ENCODE results near the gene CTBP2. TPM values are rescaled to one million over a fixed set of nuclear protein-coding genes. Genes with fewer than 3 reads are reported as not detected.

CTBP2 gene
- total RNA-seq, 2 donors from 2014 or later, result 75.3 to 109 TPM

DNA sequence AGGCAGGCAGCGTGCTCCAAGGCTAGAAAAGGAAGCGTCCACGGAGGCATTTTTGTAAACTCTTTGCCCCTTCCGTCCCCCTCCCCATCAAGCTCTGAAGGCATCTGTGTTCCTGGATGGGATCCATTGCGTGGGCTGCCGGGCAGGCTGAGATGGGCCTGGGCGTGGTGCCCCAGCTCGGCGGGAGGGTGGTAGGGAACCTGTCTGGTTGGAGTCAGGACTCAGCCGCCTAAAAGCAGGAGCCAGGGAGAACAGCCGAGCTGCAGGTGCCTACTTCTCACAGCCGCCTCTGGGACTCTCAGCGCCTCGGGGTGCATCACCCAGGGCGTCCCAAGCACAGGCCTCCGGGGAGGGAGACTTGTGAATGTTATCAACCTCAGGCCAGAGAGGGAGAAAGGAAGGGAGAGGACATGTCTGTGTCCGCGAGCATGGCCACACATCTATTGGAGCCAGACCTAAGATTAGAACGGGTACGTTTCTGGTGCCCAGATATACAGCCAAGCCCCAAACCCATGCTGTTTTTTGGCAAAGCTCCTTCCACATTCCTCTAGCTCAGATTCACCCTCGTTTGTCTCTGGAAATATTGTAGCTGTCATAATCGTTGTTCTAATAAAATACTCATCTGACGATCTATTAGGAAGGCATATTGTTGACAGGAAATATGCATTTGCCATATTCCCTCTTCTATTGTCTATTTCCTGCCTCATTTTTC lies 48.6 kb upstream of the CTBP2 start:
- Histone ChIP-seq H3K4me3 (ENCODE audit: low read length) (no peak overlapping the region), H3K9ac (ENCODE audit: extremely low read depth, low read length, poor library complexity, severe bottlenecking) (no peak overlapping the region), H3K27me3 (ENCODE audit: control insufficient read depth, insufficient read depth, low read length, poor library complexity, severe bottlenecking) (peaks cover 30% of the 10 kb centered on the region), H3K4me1 (ENCODE audit: control insufficient read depth, insufficient read depth, low read length) (no peaks in the 10 kb centered on the region), H3K36me3 (ENCODE audit: control insufficient read depth, insufficient read depth, low read length) (no peaks in the 10 kb centered on the region), H3K9me3 (ENCODE audit: control insufficient read depth, low read length) (peaks cover 3% of the 10 kb centered on the region), H3K27ac (ENCODE audit: low read depth, low read length) (no peak overlapping the region)
- H3K27me3 Mint-ChIP-seq (ENCODE audit: insufficient read depth), result peaks cover 78% of the 10 kb centered on the region
- H3K27ac Mint-ChIP-seq, result no peak overlapping the region
- no peaks in the 10 kb centered on the region for H3K36me3 Mint-ChIP-seq (ENCODE audit: low read depth)
- WGBS, 2 experiments (ENCODE audit: insufficient coverage in 1 of 2, insufficient read length in 1 of 2), result 91 to 96% methylated on average over 13 to 23 of the region's 23 CpGs
- H3K4me1 Mint-ChIP-seq, result no peaks in the 10 kb centered on the region
- peaks cover 4% of the 10 kb centered on the region for H3K9me3 Mint-ChIP-seq
- H3K4me3 Mint-ChIP-seq, result no peak overlapping the region
- TF ChIP-seq, protein P1, sequence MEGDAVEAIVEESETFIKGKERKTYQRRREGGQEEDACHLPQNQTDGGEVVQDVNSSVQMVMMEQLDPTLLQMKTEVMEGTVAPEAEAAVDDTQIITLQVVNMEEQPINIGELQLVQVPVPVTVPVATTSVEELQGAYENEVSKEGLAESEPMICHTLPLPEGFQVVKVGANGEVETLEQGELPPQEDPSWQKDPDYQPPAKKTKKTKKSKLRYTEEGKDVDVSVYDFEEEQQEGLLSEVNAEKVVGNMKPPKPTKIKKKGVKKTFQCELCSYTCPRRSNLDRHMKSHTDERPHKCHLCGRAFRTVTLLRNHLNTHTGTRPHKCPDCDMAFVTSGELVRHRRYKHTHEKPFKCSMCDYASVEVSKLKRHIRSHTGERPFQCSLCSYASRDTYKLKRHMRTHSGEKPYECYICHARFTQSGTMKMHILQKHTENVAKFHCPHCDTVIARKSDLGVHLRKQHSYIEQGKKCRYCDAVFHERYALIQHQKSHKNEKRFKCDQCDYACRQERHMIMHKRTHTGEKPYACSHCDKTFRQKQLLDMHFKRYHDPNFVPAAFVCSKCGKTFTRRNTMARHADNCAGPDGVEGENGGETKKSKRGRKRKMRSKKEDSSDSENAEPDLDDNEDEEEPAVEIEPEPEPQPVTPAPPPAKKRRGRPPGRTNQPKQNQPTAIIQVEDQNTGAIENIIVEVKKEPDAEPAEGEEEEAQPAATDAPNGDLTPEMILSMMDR (conservative IDR thresholded peaks at IDR 0.05), result no peak
- DNase-seq, result no peak

DNA sequence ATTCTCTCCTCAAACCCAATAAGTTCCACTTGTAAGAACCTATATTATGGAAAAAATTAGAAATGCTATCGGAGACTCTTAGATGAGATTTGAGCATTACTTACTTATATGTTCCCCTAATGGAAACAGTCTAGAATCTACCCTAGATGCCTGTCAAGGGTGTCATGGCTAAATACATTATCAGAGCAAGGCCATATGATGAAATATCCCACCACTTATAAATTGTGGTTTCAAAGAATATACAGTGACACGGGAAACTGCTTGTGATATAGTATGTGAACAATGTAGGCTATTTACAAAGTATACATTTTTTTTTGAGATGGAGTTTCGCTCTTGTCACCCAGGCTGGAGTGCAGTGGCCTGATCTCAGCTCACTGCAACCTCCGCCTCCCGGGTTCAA lies 46.3 kb upstream of the CTBP2 start:
- Mint-ChIP-seq H3K27ac (no peak overlapping the region), H3K4me3 (no peak overlapping the region), H3K4me1 (no peaks in the 10 kb centered on the region), H3K36me3 (ENCODE audit: low read depth) (no peaks in the 10 kb centered on the region), H3K27me3 (ENCODE audit: insufficient read depth) (peaks cover 59% of the 10 kb centered on the region), H3K9me3 (no peaks in the 10 kb centered on the region)
- H3K9ac ChIP-seq (ENCODE audit: extremely low read depth, low read length, poor library complexity, severe bottlenecking), result no peak overlapping the region
- H3K9me3 ChIP-seq (ENCODE audit: control insufficient read depth, low read length), result peaks cover 3% of the 10 kb centered on the region
- peaks cover 11% of the 10 kb centered on the region for H3K27me3 ChIP-seq (ENCODE audit: control insufficient read depth, insufficient read depth, low read length, poor library complexity, severe bottlenecking)
- no peaks in the 10 kb centered on the region for H3K4me1 ChIP-seq (ENCODE audit: control insufficient read depth, insufficient read depth, low read length)
- TF ChIP-seq, protein P1 (conservative IDR thresholded peaks at IDR 0.05), result no peak
- no peak overlapping the region for H3K4me3 ChIP-seq (ENCODE audit: low read length)
- no peak for DNase-seq
- H3K36me3 ChIP-seq (ENCODE audit: control insufficient read depth, insufficient read depth, low read length), result no peaks in the 10 kb centered on the region
- no peak overlapping the region for H3K27ac ChIP-seq (ENCODE audit: low read depth, low read length)
- 95 to 100% methylated on average over 3 to 5 of the region's 5 CpGs for WGBS, 2 experiments (ENCODE audit: insufficient coverage in 1 of 2, insufficient read length in 1 of 2)

DNA sequence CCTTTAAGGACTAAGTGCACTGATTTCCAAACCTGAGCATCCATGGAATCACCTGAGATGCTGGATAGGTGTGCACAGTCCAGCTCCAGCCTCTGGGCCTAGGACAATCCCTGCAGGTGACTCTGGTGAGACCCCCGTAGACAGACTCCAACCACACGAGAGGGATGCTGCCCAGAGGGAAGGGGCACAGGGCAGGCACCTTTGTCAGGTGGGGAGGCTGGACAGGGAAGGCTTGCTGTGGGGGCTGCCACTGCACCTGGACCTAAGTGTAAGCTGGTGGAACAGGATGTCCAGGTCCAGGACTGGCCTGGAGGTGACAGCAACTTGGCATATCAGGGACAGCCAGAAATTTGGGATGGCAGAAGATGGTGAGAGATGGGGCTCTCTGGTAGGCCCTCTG lies 45.1 kb upstream of the CTBP2 start:
- Mint-ChIP-seq H3K9me3 (no peaks in the 10 kb centered on the region), H3K4me3 (no peak overlapping the region), H3K27me3 (ENCODE audit: insufficient read depth) (peaks cover 49% of the 10 kb centered on the region), H3K27ac (no peak overlapping the region), H3K36me3 (ENCODE audit: low read depth) (no peaks in the 10 kb centered on the region), H3K4me1 (no peaks in the 10 kb centered on the region)
- H3K27me3 ChIP-seq (ENCODE audit: control insufficient read depth, insufficient read depth, low read length, poor library complexity, severe bottlenecking), result peaks cover 13% of the 10 kb centered on the region
- H3K9ac ChIP-seq (ENCODE audit: extremely low read depth, low read length, poor library complexity, severe bottlenecking), result no peak overlapping the region
- peak; percentile 26 for DNase-seq
- H3K4me3 ChIP-seq (ENCODE audit: low read length), result no peak overlapping the region
- H3K4me1 ChIP-seq (ENCODE audit: control insufficient read depth, insufficient read depth, low read length), result no peaks in the 10 kb centered on the region
- TF ChIP-seq, protein P1 (conservative IDR thresholded peaks at IDR 0.05), result no peak
- no peaks in the 10 kb centered on the region for H3K36me3 ChIP-seq (ENCODE audit: control insufficient read depth, insufficient read depth, low read length)
- H3K9me3 ChIP-seq (ENCODE audit: control insufficient read depth, low read length), result no peaks in the 10 kb centered on the region
- H3K27ac ChIP-seq (ENCODE audit: low read depth, low read length), result no peak overlapping the region
- 90% methylated on average over 2 of the region's 2 CpGs; no CpG with 5 or more reads in 1 of the 2 experiments for WGBS, 2 experiments (ENCODE audit: insufficient coverage in 1 of 2, insufficient read length in 1 of 2)

All from endodermal cell (in vitro differentiated cells).